GM12878 (cell line): ENCODE data around the gene RAB29. TPM values are rescaled to one million over a fixed set of nuclear protein-coding genes. Genes with fewer than 3 reads are reported as not detected.

Experiments
- ATAC-seq: fragments of 200-7000 bp; cut with Tn5 transposase; 3 replicates; pipeline ENCODE4 v1.9.1; 2020; ENCODE audit warnings: mild to moderate bottlenecking, moderate library complexity
- BruUV-seq: library from RNA; stranded (reverse); fragments of 400-500 nt; replicated peaks from 2 replicates; lab custom pipeline; 2021; lab: Mats Ljungman, UMichigan
- CTCF ChIA-PET: fragments of 300-600 bp; sonication (Branson Sonifier 250); formaldehyde crosslinking; extraction: SDS; loops from one replicate; lab custom pipeline; 2021; ENCODE audit warnings: inconsistent platforms; lab: Yijun Ruan, JAX
- POLR2A ChIA-PET: fragments of 350-600 bp; formaldehyde crosslinking; extraction: SDS; loops from one replicate; lab custom pipeline; 2021; ENCODE audit warnings: inconsistent platforms; lab: Charles Lee
- RAD21 ChIA-PET: fragments of 300-600 bp; sonication (Branson Sonifier 250); formaldehyde crosslinking; loops from one replicate; lab custom pipeline; 2023; ENCODE audit warnings: antibody characterized with exemption; ENCODE audit not compliant: unreplicated experiment; lab: Charles Lee
- SMC1A ChIA-PET: fragments of 300-600 bp; sonication (Branson Sonifier 250); formaldehyde crosslinking; loops from one replicate; lab custom pipeline; 2023; ENCODE audit not compliant: unreplicated experiment, uncharacterized antibody; lab: Charles Lee
- DNase-seq: peaks from one replicate; pipeline ENCODE4 v3.0.0-alpha.2; 2011; ENCODE audit warnings: low read depth, low spot score
- FAIRE-seq: peaks from 3 replicates; lab custom pipeline; 2011; peaks lifted over from hg19 to GRCh38; lab: Jason Lieb, UNC
- H2AFZ ChIP-seq: 2 replicates; pipeline ENCODE4 v1.6.0; 2011; ENCODE audit warnings: low read depth, low read length, control low read depth; ENCODE audit not compliant: control insufficient read depth
- H3K27ac ChIP-seq: 2 replicates; pipeline ENCODE4 v1.5.1; 2011; ENCODE audit warnings: control low read depth; ENCODE audit not compliant: control insufficient read depth, insufficient read depth
- H3K27me3 ChIP-seq, 2 experiments: replicated peaks in 1 of 2; 2 replicates each; pipeline versions ENCODE4 v1.6.0 to v1.6.1; 2011; ENCODE audit warnings: low read length in 1 of 2; ENCODE audit not compliant: control insufficient read depth in 2 of 2, insufficient read depth in 2 of 2
- H3K36me3 ChIP-seq, 2 experiments: 2 replicates each; pipeline ENCODE4 v1.5.1; 2011; ENCODE audit warnings: low read length in 1 of 2; ENCODE audit not compliant: control insufficient read depth in 2 of 2, insufficient read depth in 2 of 2
- H3K4me1 ChIP-seq: 2 replicates; pipeline ENCODE4 v1.6.1; 2011; ENCODE audit warnings: mild to moderate bottlenecking, low read length, moderate library complexity, mixed read lengths; ENCODE audit not compliant: control insufficient read depth, insufficient read depth
- H3K4me2 ChIP-seq: 2 replicates; pipeline ENCODE4 v1.6.0; 2011; ENCODE audit warnings: control low read depth; ENCODE audit not compliant: control insufficient read depth, insufficient read depth
- H3K4me3 ChIP-seq: fragments of 200-600 bp; sonication (generic); 2 replicates; pipeline ENCODE4 v1.5.1; 2016
- H3K79me2 ChIP-seq: 2 replicates; pipeline ENCODE4 v1.6.0; 2011; ENCODE audit warnings: low read length; ENCODE audit not compliant: control insufficient read depth, insufficient read depth
- H3K9ac ChIP-seq: 2 replicates; pipeline ENCODE4 v1.8.0; 2011; ENCODE audit warnings: low read length, control low read depth, mixed read lengths; ENCODE audit not compliant: control insufficient read depth, insufficient read depth
- H3K9me3 ChIP-seq: replicated peaks from 3 replicates; pipeline ENCODE4 v1.5.1; 2011; ENCODE audit warnings: mild to moderate bottlenecking, low read length; ENCODE audit not compliant: control insufficient read depth, insufficient read depth
- H4K20me1 ChIP-seq: 2 replicates; pipeline ENCODE4 v1.6.0; 2011; ENCODE audit not compliant: control insufficient read depth, insufficient read depth
- MTA3 ChIP-seq: IDR thresholded peaks from 2 replicates; pipeline ENCODE4 v1.6.1; 2012; ENCODE audit warnings: low read length, inconsistent platforms, borderline replicate concordance
- MYC ChIP-seq: IDR thresholded peaks from 2 replicates; pipeline ENCODE4 v1.6.1; 2011; ENCODE audit warnings: mild to moderate bottlenecking, low read length, moderate library complexity, inconsistent platforms; ENCODE audit not compliant: insufficient read depth, insufficient replicate concordance, insufficient read length, severe bottlenecking
- POLR2AphosphoS2 ChIP-seq: IDR thresholded peaks from 2 replicates; pipeline ENCODE4 v1.6.1; 2011; ENCODE audit warnings: low read depth, mild to moderate bottlenecking, low read length, improper control_type of control experiment, moderate library complexity
- RELA ChIP-seq: fragments of 450-650 bp; IDR thresholded peaks from 2 replicates; pipeline ENCODE4 v1.8.0; 2014; ENCODE audit warnings: borderline replicate concordance; ENCODE audit not compliant: partially characterized antibody
- SRF ChIP-seq, 2 experiments: IDR thresholded peaks; 2 replicates each; pipeline ENCODE4 v1.6.1; 2011; ENCODE audit warnings: low read depth in 2 of 2, low read length in 2 of 2, mild to moderate bottlenecking in 1 of 2, moderate library complexity in 1 of 2
- in situ Hi-C: fragments of 300-500 bp; cut with MboI; formaldehyde crosslinking; loops from 9 replicates; pipeline ENCODE4 v1.14.3; 2018; ENCODE audit warnings: mixed read lengths
- intact Hi-C: fragments of 100-400 bp; cut with micrococcal nuclease; formaldehyde crosslinking; loops from one replicate; pipeline ENCODE4 v1.14.2; 2022; ENCODE audit not compliant: unreplicated experiment
- polyA plus RNA-seq, 11 experiments: library from polyadenylated mRNA; depleted of rRNA in 4 of 11; unstranded in 6 of 11; stranded (reverse) in 5 of 11; fragments of >200 nt; fragmentation: Nextera tagmentation in 4 of 11; fragmentation: Illumina TruSeq in 1 of 11; extraction: Ambion mirVana in 4 of 11; extraction: Trizol in 1 of 11; gene quantifications; 1 replicate in 1 of 11; 2 replicates in 10 of 11; pipeline versions ENCODE4 v1.2.1 to v1.2.3, GENCODE V29; 2011 to 2016; ENCODE audit warnings: inconsistent platforms in 2 of 11, missing spikeins in 2 of 11, low read depth in 1 of 11
- total RNA-seq, 4 experiments: library from RNA; depleted of rRNA in 3 of 4; stranded (reverse); fragments of >200 nt in 3 of 4; fragmentation: Illumina TruSeq in 1 of 4; extraction: Trizol in 1 of 4; gene quantifications; 2 replicates each; pipeline versions ENCODE4 v1.2.1 to v1.2.3, GENCODE V29; 2013 to 2021
- TF ChIP-seq, protein P1 (sequence below): fragments of 450-650 bp; IDR thresholded peaks from 2 replicates; pipeline ENCODE4 v1.6.1; 2017; ENCODE audit warnings: borderline replicate concordance
- TF ChIP-seq, protein P2 (sequence below): fragments of 450-650 bp; IDR thresholded peaks from 2 replicates; pipeline ENCODE4 v1.6.1; 2018; ENCODE audit warnings: mild to moderate bottlenecking, low read depth, moderate library complexity; ENCODE audit not compliant: partially characterized antibody

Gene RAB29
- total and polyA plus RNA-seq, 10 of the 15 experiments (the other 5 are each of a cell fraction or from before 2014, with no cell fraction given), result 11.7 to 74.5 (median 15.0) TPM

DNA sequence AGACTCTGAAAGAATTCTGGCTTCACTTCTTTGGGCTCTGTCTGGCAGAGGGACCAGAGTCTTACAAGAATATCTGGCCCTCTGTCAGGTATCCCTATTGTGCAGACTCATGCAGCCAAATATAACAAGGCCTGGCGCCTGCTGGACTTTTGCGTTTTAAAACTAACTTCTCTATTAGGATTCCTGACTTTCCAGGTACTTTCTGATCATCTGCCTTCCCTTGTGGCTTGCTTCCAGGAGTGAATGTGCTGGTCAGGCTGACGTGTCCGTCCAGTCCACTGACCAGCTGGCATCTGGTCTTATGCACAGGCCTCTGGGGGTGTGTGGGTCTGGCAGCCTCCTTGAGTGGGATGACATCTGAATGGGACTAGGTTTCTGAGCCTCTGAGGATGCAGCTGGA lies 8.6 kb upstream of the RAB29 start (continued):
- TF ChIP-seq, protein P1, sequence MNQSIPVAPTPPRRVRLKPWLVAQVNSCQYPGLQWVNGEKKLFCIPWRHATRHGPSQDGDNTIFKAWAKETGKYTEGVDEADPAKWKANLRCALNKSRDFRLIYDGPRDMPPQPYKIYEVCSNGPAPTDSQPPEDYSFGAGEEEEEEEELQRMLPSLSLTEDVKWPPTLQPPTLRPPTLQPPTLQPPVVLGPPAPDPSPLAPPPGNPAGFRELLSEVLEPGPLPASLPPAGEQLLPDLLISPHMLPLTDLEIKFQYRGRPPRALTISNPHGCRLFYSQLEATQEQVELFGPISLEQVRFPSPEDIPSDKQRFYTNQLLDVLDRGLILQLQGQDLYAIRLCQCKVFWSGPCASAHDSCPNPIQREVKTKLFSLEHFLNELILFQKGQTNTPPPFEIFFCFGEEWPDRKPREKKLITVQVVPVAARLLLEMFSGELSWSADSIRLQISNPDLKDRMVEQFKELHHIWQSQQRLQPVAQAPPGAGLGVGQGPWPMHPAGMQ, result no peak
- no peak for TF ChIP-seq MYC

DNA sequence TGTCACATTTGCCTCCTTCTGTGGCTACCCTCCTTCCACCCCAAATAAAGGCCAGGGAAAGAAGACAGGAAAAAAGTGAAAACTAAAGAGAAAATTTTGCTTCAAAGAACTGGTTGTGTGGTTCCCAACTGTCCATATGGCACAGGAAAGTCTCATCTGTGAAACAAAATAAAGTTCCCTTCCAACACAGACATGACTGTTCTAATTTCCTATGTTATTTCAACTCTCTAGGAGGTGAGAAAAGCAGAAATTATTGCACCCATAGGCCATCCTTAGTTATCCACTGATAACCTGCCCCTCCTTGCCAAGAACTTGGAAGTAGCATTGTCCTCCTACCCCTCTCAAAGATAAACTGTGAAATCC lies 8.1 kb upstream of the RAB29 start:
- Histone ChIP-seq H3K36me3 (no peaks in the 10 kb centered on the region), H4K20me1 (no peaks in the 10 kb centered on the region), H3K9me3 (no peaks in the 10 kb centered on the region), H3K4me3 (no peak overlapping the region)
- no TSS peak for BruUV-seq
- CTCF ChIA-PET, result interaction anchor here (0.9 to 2.4 kb wide), 4 partner anchors 125 to 188 kb away, joined by 4 to 18 read pairs (median 10); no protein-coding TSS in a partner anchor
- DNase-seq (no peak), FAIRE-seq (no peak), ATAC-seq (no peak)
- intact Hi-C loops, result loop anchor here (5.0 kb wide), 1 partner anchor 126 kb away; no protein-coding TSS in a partner anchor
- TF ChIP-seq POLR2AphosphoS2 (no peak), RELA (no peak), SRF (IDR thresholded peaks at IDR 0.05; ENCODE audit: low read depth in 2 of 2, low read length in 2 of 2) (no peak), MTA3 (no peak)
- TF ChIP-seq, protein P2, sequence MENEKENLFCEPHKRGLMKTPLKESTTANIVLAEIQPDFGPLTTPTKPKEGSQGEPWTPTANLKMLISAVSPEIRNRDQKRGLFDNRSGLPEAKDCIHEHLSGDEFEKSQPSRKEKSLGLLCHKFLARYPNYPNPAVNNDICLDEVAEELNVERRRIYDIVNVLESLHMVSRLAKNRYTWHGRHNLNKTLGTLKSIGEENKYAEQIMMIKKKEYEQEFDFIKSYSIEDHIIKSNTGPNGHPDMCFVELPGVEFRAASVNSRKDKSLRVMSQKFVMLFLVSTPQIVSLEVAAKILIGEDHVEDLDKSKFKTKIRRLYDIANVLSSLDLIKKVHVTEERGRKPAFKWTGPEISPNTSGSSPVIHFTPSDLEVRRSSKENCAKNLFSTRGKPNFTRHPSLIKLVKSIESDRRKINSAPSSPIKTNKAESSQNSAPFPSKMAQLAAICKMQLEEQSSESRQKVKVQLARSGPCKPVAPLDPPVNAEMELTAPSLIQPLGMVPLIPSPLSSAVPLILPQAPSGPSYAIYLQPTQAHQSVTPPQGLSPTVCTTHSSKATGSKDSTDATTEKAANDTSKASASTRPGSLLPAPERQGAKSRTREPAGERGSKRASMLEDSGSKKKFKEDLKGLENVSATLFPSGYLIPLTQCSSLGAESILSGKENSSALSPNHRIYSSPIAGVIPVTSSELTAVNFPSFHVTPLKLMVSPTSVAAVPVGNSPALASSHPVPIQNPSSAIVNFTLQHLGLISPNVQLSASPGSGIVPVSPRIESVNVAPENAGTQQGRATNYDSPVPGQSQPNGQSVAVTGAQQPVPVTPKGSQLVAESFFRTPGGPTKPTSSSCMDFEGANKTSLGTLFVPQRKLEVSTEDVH, result no peak
- TF ChIP-seq, all 136 proteins: peak for 0
- SMC1A ChIA-PET, result interaction anchor here (1.4 kb wide), 1 partner anchor 68 kb away, joined by 4 read pairs; no protein-coding TSS in a partner anchor
- Histone ChIP-seq H3K4me2 (no peak overlapping the region), H3K27me3 (peaks cover 0 to 6% of the 10 kb centered on the region in 2 experiments; a peak in 1 of 4 replicates), H2AFZ (no peak overlapping the region), H3K79me2 (no peaks in the 10 kb centered on the region), H3K9ac (no peak overlapping the region), H3K4me1 (no peaks in the 10 kb centered on the region), H3K27ac (no peak overlapping the region)
- RAD21 ChIA-PET, result interaction anchor here (1.4 kb wide), 1 partner anchor 191 kb away, joined by 4 read pairs; no protein-coding TSS in a partner anchor
- in situ Hi-C loops, result no loop called here
- POLR2A ChIA-PET, result no interaction called here
